Activated CD8-positive, alpha-beta T cell treated with anti-CD3 and anti-CD28 coated beads for 36 hours (primary cell): ENCODE measurements around the gene PNKD. TPM values are rescaled to one million over a fixed set of nuclear protein-coding genes. Genes with fewer than 3 reads are reported as not detected.

Experiments
- ATAC-seq: fragments of 200-7000 bp; cut with Tn5 transposase; one replicate; pipeline ENCODE4 v1.10.0; 2021; ENCODE audit warnings: mild to moderate bottlenecking, moderate library complexity
- CTCF ChIA-PET: fragments of 350-600 bp; sonication (Branson Sonifier 250); formaldehyde crosslinking; loops from one replicate; lab custom pipeline; 2021; ENCODE audit warnings: antibody characterized with exemption; lab: Charles Lee
- POLR2A ChIA-PET: fragments of 350-600 bp; sonication (Branson Sonifier 250); formaldehyde crosslinking; loops from one replicate; lab custom pipeline; 2021; ENCODE audit warnings: antibody characterized with exemption; lab: Charles Lee
- DNase-seq: peaks from one replicate; pipeline ENCODE4 v3.0.0-alpha.2; 2020
- H3K27ac Mint-ChIP-seq: one replicate; pipeline ENCODE4 v1.8.0; 2021; ENCODE audit warnings: mild to moderate bottlenecking, mixed read lengths
- H3K27me3 Mint-ChIP-seq: one replicate; pipeline ENCODE4 v1.8.0; 2021; ENCODE audit warnings: mixed read lengths
- H3K36me3 Mint-ChIP-seq: one replicate; pipeline ENCODE4 v1.8.0; 2021; ENCODE audit warnings: low read depth, mixed read lengths
- H3K4me1 Mint-ChIP-seq: one replicate; pipeline ENCODE4 v1.8.0; 2021; ENCODE audit warnings: low read depth, mixed read lengths
- H3K4me3 Mint-ChIP-seq: one replicate; pipeline ENCODE4 v1.8.0; 2021; ENCODE audit warnings: mild to moderate bottlenecking, moderate library complexity, mixed read lengths
- H3K9me3 Mint-ChIP-seq: one replicate; pipeline ENCODE4 v1.8.0; 2021; ENCODE audit warnings: mixed read lengths
- CTCF ChIP-seq: fragments of 200-600 bp; IDR thresholded peaks from one replicate; pipeline ENCODE4 v1.8.0; 2022; ENCODE audit warnings: antibody characterized with exemption, mild to moderate bottlenecking
- intact Hi-C: fragments of 100-400 bp; cut with micrococcal nuclease; formaldehyde crosslinking; loops from one replicate; pipeline ENCODE4 v1.10.0; 2022
- total RNA-seq, 2 experiments: library from RNA; stranded (reverse); gene quantifications; one replicate each; pipeline ENCODE4 v1.2.3, GENCODE V29; 2021

The PNKD gene
- total RNA-seq, 2 experiments from 2014 or later: 19.8 to 24.4 TPM

- no peak for DNase-seq
- Mint-ChIP-seq H3K27ac (no peak overlapping the region), H3K27me3 (no peaks in the 10 kb centered on the region), H3K4me1 (peaks cover 28% of the 10 kb centered on the region), H3K36me3 (no peaks in the 10 kb centered on the region), H3K9me3 (no peaks in the 10 kb centered on the region), H3K4me3 (no peak overlapping the region)
- CTCF ChIA-PET: interaction anchor here (0.8 to 8.8 kb wide), 5 partner anchors 8 to 61 kb away, joined by 3 to 125 read pairs (median 3); partner anchors contain the start of genes AAMP, CATIP and PNKD
- no peak for TF ChIP-seq CTCF
- intact Hi-C loops: no loop called here
- ATAC-seq: no peak
- POLR2A ChIA-PET: interaction anchor here (0.5 to 1.1 kb wide), 3 partner anchors 11 to 93 kb away, joined by 3 to 6 read pairs (median 3); no protein-coding TSS in a partner anchor
Observed at GRCh38 chr2:218295029-218295428, 24.7 kb downstream of the PNKD start.

GRCh38 chr2:218296200-218296599, 25.9 kb downstream of the PNKD start:
- POLR2A ChIA-PET: interaction anchor here (1.2 kb wide), 1 partner anchor 9 kb away, joined by 3 read pairs; no protein-coding TSS in a partner anchor
- intact Hi-C loops: no loop called here
- ATAC-seq: no peak

GRCh38 chr2:218296847-218297246, 26.5 kb downstream of the PNKD start:
- no peak for TF ChIP-seq CTCF
- Mint-ChIP-seq H3K4me1 (peaks cover 22% of the 10 kb centered on the region), H3K27me3 (no peaks in the 10 kb centered on the region), H3K36me3 (no peaks in the 10 kb centered on the region), H3K9me3 (no peaks in the 10 kb centered on the region), H3K4me3 (no peak overlapping the region), H3K27ac (no peak overlapping the region)
- ChIA-PET POLR2A (interaction anchor here (1.2 kb wide), 1 partner anchor 10 kb away, joined by 3 read pairs; no protein-coding TSS in a partner anchor), CTCF (interaction anchor here (2.1 to 8.8 kb wide), 2 partner anchors 23 to 59 kb away, joined by 8 to 125 read pairs; partner anchors contain the start of genes AAMP, CATIP and PNKD)
- ATAC-seq (no peak), DNase-seq (no peak)
- intact Hi-C loops: no loop called here

More at GRCh38 chr2:218296200-218296599, 25.9 kb downstream of the PNKD start:
- CTCF ChIA-PET: interaction anchor here (1.2 to 8.8 kb wide), 3 partner anchors 10 to 60 kb away, joined by 3 to 125 read pairs (median 8); partner anchors contain the start of genes AAMP, CATIP and PNKD
- peaks cover 18% of the 10 kb centered on the region for H3K4me1 Mint-ChIP-seq
- H3K27ac Mint-ChIP-seq: no peak overlapping the region
- no peaks in the 10 kb centered on the region for H3K27me3 Mint-ChIP-seq
- no peaks in the 10 kb centered on the region for H3K36me3 Mint-ChIP-seq
- no peak overlapping the region for H3K4me3 Mint-ChIP-seq
- no peak for DNase-seq
- H3K9me3 Mint-ChIP-seq: no peaks in the 10 kb centered on the region
- TF ChIP-seq CTCF: no peak

DNA sequence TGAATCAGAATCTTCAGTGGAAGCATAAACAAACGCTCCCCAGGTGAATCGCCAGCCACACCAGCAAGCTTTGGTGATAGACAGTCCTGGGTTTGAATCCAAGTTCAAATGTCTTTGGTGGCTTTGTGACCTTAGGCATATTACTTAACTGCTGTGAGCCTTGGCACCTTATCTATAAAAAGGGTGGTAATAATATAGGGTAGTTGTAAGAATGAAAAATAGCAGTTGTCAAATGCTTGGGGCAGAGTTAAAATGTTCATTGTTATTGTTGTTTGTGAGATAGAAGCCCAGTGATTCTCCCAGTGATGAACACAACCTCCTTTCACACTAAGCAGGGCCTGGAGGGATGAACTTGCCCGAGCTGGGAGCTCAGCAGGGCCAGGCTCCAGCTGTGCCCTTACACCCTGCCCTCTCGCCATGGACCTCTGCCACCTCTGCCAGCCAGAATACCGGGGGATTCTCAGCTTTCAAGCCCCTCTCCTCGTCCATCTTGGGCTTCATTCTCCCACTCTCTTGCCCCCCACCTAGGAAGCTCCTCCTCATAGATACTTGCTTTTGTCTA, 28.1 kb downstream of the PNKD start:
- ChIA-PET POLR2A (interaction anchor here (0.6 kb wide), 1 partner anchor 14 kb away, joined by 3 read pairs; no protein-coding TSS in a partner anchor), CTCF (interaction anchor here (1.1 to 3.3 kb wide), 3 partner anchors 11 to 98 kb away, joined by 3 to 26 read pairs (median 6); partner anchors contain the start of gene CATIP)
- ATAC-seq (no peak), DNase-seq (no peak)
- no peaks in the 10 kb centered on the region for H3K36me3 Mint-ChIP-seq
- no peak overlapping the region for H3K4me3 Mint-ChIP-seq
- H3K4me1 Mint-ChIP-seq: peaks cover 12% of the 10 kb centered on the region
- no peak overlapping the region for H3K27ac Mint-ChIP-seq
- intact Hi-C loops: no loop called here
- TF ChIP-seq CTCF: no peak
- H3K27me3 Mint-ChIP-seq: no peaks in the 10 kb centered on the region
- no peaks in the 10 kb centered on the region for H3K9me3 Mint-ChIP-seq

DNA sequence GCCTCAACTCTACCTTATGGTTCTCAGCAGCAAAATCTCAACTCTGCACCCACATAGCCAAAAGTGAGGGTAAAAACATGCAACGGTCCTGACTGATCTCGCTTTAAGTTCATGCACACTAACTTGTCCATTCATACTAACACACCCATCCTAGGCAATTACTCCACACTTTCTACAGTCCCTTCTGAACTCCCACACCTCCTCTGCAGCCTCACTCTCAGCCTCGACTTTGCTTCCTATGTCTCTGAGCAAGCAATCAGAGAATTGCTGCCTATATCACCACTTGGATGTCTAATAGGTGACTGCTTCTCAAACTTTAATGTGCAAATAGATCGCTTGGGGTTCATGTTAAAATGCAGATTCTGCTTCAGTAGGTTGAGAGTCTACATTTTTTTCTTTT, 29.8 kb downstream of the PNKD start:
- Mint-ChIP-seq H3K27ac (no peak overlapping the region), H3K4me3 (no peak overlapping the region), H3K27me3 (no peaks in the 10 kb centered on the region), H3K4me1 (peaks cover 7% of the 10 kb centered on the region), H3K9me3 (no peaks in the 10 kb centered on the region), H3K36me3 (no peaks in the 10 kb centered on the region)
- CTCF ChIA-PET: interaction anchor here (3.3 kb wide), 1 partner anchor 57 kb away, joined by 26 read pairs; the partner anchor contains the start of gene CATIP
- TF ChIP-seq CTCF: no peak
- POLR2A ChIA-PET: no interaction called here
- DNase-seq: no peak
- no peak for ATAC-seq
- intact Hi-C loops: no loop called here
